ENCODE results near the gene BLTP2. TPM values are rescaled to one million over a fixed set of nuclear protein-coding genes. Genes with fewer than 3 reads are reported as not detected.

Gene BLTP2
- total RNA-seq, 1 donor from 2014 or later = 65.6 TPM

DNA sequence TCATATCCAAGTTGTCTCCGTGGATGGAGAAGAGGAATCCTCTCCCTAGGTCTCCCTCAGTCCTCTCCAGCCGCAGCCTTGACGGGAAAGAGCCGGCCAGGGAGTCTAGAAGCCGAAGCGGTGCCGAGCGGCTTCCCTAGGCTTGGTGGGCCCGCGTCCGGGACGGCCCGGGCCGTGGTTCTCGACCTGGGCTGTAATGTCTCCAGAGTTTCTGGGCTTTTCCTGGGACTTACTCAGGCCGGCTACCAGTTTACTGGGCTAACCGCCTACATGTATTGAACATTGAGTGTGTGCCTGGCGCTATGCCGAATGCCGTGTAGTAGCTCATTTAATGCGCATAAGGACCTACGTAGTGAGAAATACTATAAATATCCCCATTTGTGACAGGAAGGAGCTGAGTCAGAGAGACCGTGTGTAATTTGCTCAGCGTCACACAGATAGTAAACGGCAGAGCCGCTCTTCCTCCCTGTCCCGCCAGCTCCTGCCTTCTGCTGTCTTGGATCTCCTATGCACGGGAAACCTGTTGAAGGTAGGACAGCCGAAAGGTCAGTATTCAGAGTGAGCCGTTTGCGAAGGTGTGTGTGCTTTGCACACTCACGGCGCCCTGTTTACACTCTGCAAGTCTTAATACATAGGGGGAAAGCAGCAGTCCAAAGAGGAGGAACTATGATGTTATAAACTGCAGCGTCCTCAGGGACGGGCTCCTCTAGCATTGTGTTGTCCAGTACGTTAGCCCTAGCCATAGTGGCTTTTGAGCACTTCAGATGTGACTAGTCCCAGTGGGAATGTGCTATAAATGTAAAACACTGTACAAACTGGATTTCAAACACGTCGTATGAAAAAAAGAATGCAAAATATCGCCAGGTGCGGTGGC, 45.4 kb downstream of the BLTP2 start:
- no peaks in the 10 kb centered on the region for H3K36me3 ChIP-seq
- intact Hi-C loops (cut with DNase I) = no loop called here
- TF ChIP-seq POLR2AphosphoS5 (IDR thresholded peaks at IDR 0.05; ENCODE audit: insufficient read depth in 1 of 2, low read depth in 1 of 2) (peak; percentile 33 to 88), POLR2A (IDR thresholded peaks at IDR 0.05) (no peak)
- TF ChIP-seq, protein P1, sequence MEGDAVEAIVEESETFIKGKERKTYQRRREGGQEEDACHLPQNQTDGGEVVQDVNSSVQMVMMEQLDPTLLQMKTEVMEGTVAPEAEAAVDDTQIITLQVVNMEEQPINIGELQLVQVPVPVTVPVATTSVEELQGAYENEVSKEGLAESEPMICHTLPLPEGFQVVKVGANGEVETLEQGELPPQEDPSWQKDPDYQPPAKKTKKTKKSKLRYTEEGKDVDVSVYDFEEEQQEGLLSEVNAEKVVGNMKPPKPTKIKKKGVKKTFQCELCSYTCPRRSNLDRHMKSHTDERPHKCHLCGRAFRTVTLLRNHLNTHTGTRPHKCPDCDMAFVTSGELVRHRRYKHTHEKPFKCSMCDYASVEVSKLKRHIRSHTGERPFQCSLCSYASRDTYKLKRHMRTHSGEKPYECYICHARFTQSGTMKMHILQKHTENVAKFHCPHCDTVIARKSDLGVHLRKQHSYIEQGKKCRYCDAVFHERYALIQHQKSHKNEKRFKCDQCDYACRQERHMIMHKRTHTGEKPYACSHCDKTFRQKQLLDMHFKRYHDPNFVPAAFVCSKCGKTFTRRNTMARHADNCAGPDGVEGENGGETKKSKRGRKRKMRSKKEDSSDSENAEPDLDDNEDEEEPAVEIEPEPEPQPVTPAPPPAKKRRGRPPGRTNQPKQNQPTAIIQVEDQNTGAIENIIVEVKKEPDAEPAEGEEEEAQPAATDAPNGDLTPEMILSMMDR (IDR thresholded peaks at IDR 0.05) = no peak
- peak in 1 of 2 donors; percentile 90 for DNase-seq (ENCODE audit: extremely low spot score in 2 of 2)
- H3K4me3 ChIP-seq = peak overlapping the region; percentile 57 to 67
- peak overlapping the region; percentile 96 for H3K27ac ChIP-seq
- peaks cover 22% of the 10 kb centered on the region for H3K4me1 ChIP-seq
- H3K27me3 ChIP-seq = no peaks in the 10 kb centered on the region
- no peaks in the 10 kb centered on the region for H3K9me3 ChIP-seq

DNA sequence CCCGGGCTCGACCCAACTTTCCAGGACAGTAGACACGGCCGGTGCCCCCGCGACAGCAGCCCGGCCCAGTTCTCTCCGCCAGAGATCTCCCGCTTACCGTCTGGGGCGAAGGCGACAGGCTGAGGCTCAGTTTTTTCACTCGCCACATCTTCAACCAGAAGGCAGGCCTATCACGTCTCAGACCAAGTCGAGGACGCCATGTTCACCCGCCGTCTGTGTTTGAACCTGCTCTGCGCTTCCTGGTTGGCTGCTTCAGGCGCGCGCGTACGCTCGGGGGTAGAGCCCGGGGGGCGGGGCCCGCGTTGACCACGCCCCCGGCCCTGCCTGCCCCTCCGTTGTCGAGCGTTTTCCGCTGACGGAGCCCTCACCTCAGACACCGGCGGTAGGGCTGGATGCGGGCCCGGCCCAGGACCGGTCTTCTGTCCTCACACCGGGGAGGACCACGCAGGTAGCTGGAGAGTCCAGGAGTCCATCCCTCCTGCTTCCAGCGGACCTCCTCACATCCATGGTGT, 46.1 kb downstream of the BLTP2 start, which contains the start of gene SPAG5:
SPAG5 (minus strand) TSS at position 227 of the 512 bp plus-strand sequence; CDS start at position 148, 79 bp downstream.
- Histone ChIP-seq H3K9me3 (no peaks in the 10 kb centered on the region), H3K27me3 (no peaks in the 10 kb centered on the region), H3K4me1 (peaks cover 22% of the 10 kb centered on the region), H3K36me3 (no peaks in the 10 kb centered on the region), H3K27ac (peak within 1 kb of the TSS; percentile 96), H3K4me3 (peak within 1 kb of the TSS; percentile 57 to 67)
- TF ChIP-seq POLR2A (IDR thresholded peaks at IDR 0.05) = peak; percentile 16 to 93
- TF ChIP-seq, protein P1 (IDR thresholded peaks at IDR 0.05) = peak in 1 of 3 experiments; percentile 14
- TF ChIP-seq POLR2AphosphoS5 (IDR thresholded peaks at IDR 0.05; ENCODE audit: insufficient read depth in 1 of 2, low read depth in 1 of 2) = peak; percentile 67 to 99
- DNase-seq (ENCODE audit: extremely low spot score in 2 of 2) = peak in 1 of 2 donors; percentile 95
- intact Hi-C loops (cut with DNase I) = no loop called here

- H3K27ac ChIP-seq = peak overlapping the region; percentile 96
- intact Hi-C loops (cut with DNase I) = no loop called here
- DNase-seq (ENCODE audit: extremely low spot score in 2 of 2) = no peak
- no peaks in the 10 kb centered on the region for H3K27me3 ChIP-seq
- TF ChIP-seq, protein P1 (IDR thresholded peaks at IDR 0.05) = no peak
- no peak for TF ChIP-seq POLR2AphosphoS5 (IDR thresholded peaks at IDR 0.05; ENCODE audit: insufficient read depth in 1 of 2, low read depth in 1 of 2)
- no peak for TF ChIP-seq POLR2A (IDR thresholded peaks at IDR 0.05)
- no peaks in the 10 kb centered on the region for H3K9me3 ChIP-seq
- H3K4me1 ChIP-seq = peaks cover 22% of the 10 kb centered on the region
- H3K36me3 ChIP-seq = no peaks in the 10 kb centered on the region
- peak overlapping the region; percentile 57 to 67 for H3K4me3 ChIP-seq
Observed at GRCh38 chr17:28598389-28598788, 46.6 kb downstream of the BLTP2 start.

DNA sequence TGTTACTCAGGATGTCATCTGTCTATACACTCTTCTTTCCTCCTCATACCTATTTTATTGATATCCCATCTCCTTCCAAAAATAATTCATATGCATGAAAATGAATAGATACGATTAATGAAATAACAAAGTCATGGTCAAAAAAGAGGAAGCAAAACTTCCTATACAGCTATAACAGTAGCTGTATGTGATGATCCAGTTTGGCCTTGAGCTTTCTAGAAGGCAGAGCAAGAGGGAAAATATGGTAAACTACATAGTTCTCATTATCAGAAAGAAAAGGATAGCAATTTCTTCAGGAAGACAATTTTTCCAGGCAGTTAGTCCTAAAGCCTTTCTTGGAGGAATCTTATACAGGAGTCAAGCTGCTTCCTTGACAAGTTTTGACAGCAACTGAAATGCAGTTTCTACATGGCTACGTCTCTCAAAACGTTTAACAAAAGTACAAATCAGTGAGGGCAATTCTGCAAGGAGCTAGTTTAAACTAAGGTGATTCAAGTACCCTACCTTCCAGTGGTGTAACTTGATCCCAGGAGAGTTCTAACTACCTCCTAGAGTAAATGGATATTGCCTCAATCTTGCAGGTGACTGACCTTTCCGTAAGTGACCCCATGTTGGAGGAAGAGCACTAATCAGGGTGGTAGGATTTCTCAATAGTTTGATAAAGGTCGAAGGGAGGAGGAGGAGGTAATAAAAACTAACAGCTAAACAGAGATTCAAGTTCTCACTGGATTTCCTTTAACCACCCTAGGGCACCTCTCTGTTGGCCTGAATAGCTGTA, 47.2 kb downstream of the BLTP2 start:
- H3K36me3 ChIP-seq = no peaks in the 10 kb centered on the region
- DNase-seq (ENCODE audit: extremely low spot score in 2 of 2) = no peak
- H3K9me3 ChIP-seq = no peaks in the 10 kb centered on the region
- no peaks in the 10 kb centered on the region for H3K27me3 ChIP-seq
- peak overlapping the region; percentile 57 to 67 for H3K4me3 ChIP-seq
- H3K4me1 ChIP-seq = peaks cover 22% of the 10 kb centered on the region
- TF ChIP-seq, protein P1 (IDR thresholded peaks at IDR 0.05) = no peak
- TF ChIP-seq POLR2AphosphoS5 (IDR thresholded peaks at IDR 0.05; ENCODE audit: insufficient read depth in 1 of 2, low read depth in 1 of 2) (no peak), POLR2A (IDR thresholded peaks at IDR 0.05) (no peak)
- intact Hi-C loops (cut with DNase I) = no loop called here
- no peak overlapping the region for H3K27ac ChIP-seq

Other genes starting within 250 kb of the BLTP2 start
- 13.8 TPM for gene SLC46A1, start 238.9 kb downstream of the BLTP2 start, total RNA-seq
- gene SLC13A2, start 171.5 kb downstream of the BLTP2 start, total RNA-seq = not detected
- gene FOXN1, start 138.8 kb downstream of the BLTP2 start, total RNA-seq = 3.4 TPM
- gene UNC119, start 92.5 kb downstream of the BLTP2 start, total RNA-seq = 38.1 TPM
- gene PIGS, start 73.6 kb downstream of the BLTP2 start, total RNA-seq = 22.8 TPM
- gene ALDOC, start 68.3 kb downstream of the BLTP2 start, total RNA-seq = 20.1 TPM
- 8.3 TPM for gene SPAG5, start 46.1 kb downstream of the BLTP2 start, total RNA-seq
- gene RSKR, start 31.0 kb downstream of the BLTP2 start, total RNA-seq = 21.6 TPM
- 33.1 TPM for gene SDF2, start 16.7 kb upstream of the BLTP2 start, total RNA-seq
- gene SUPT6H, start 17.0 kb upstream of the BLTP2 start, total RNA-seq = 89.6 TPM
- 1.5 TPM for gene PROCA1, start 66.7 kb upstream of the BLTP2 start, total RNA-seq
- 195 TPM for gene RAB34, start 72.7 kb upstream of the BLTP2 start, total RNA-seq
- gene RPL23A, start 74.8 kb upstream of the BLTP2 start, total RNA-seq = 600 TPM
- gene TLCD1, start 81.1 kb upstream of the BLTP2 start, total RNA-seq = 2.9 TPM
- gene NEK8, start 83.6 kb upstream of the BLTP2 start, total RNA-seq = 0.98 TPM
- 26.5 TPM for gene TRAF4, start 98.9 kb upstream of the BLTP2 start, total RNA-seq
- gene FAM222B, start 197.6 kb upstream of the BLTP2 start, total RNA-seq = 14.2 TPM
- 44.9 TPM for gene ERAL1, start 209.9 kb upstream of the BLTP2 start, total RNA-seq